GM12878 (cell line): ENCODE data around the gene PIGN. TPM values are rescaled to one million over a fixed set of nuclear protein-coding genes. Genes with fewer than 3 reads are reported as not detected.

Experiments used
- ATAC-seq: fragments of 200-7000 bp; cut with Tn5 transposase; 3 replicates; pipeline ENCODE4 v1.9.1; 2020; ENCODE audit warnings: mild to moderate bottlenecking, moderate library complexity
- BruUV-seq: library from RNA; stranded (reverse); fragments of 400-500 nt; replicated peaks from 2 replicates; lab custom pipeline; 2021; lab: Mats Ljungman, UMichigan
- CTCF ChIA-PET: fragments of 300-600 bp; sonication (Branson Sonifier 250); formaldehyde crosslinking; extraction: SDS; loops from one replicate; lab custom pipeline; 2021; ENCODE audit warnings: inconsistent platforms; lab: Yijun Ruan, JAX
- POLR2A ChIA-PET: fragments of 350-600 bp; formaldehyde crosslinking; extraction: SDS; loops from one replicate; lab custom pipeline; 2021; ENCODE audit warnings: inconsistent platforms; lab: Charles Lee
- RAD21 ChIA-PET: fragments of 300-600 bp; sonication (Branson Sonifier 250); formaldehyde crosslinking; loops from one replicate; lab custom pipeline; 2023; ENCODE audit warnings: antibody characterized with exemption; ENCODE audit not compliant: unreplicated experiment; lab: Charles Lee
- SMC1A ChIA-PET: fragments of 300-600 bp; sonication (Branson Sonifier 250); formaldehyde crosslinking; loops from one replicate; lab custom pipeline; 2023; ENCODE audit not compliant: unreplicated experiment, uncharacterized antibody; lab: Charles Lee
- DNase-seq: peaks from one replicate; pipeline ENCODE4 v3.0.0-alpha.2; 2011; ENCODE audit warnings: low read depth, low spot score
- FAIRE-seq: peaks from 3 replicates; lab custom pipeline; 2011; peaks lifted over from hg19 to GRCh38; lab: Jason Lieb, UNC
- H2AFZ ChIP-seq: 2 replicates; pipeline ENCODE4 v1.6.0; 2011; ENCODE audit warnings: low read depth, low read length, control low read depth; ENCODE audit not compliant: control insufficient read depth
- H3K27ac ChIP-seq: 2 replicates; pipeline ENCODE4 v1.5.1; 2011; ENCODE audit warnings: control low read depth; ENCODE audit not compliant: control insufficient read depth, insufficient read depth
- H3K27me3 ChIP-seq, 2 experiments: replicated peaks in 1 of 2; 2 replicates each; pipeline versions ENCODE4 v1.6.0 to v1.6.1; 2011; ENCODE audit warnings: low read length in 1 of 2; ENCODE audit not compliant: control insufficient read depth in 2 of 2, insufficient read depth in 2 of 2
- H3K36me3 ChIP-seq, 2 experiments: 2 replicates each; pipeline ENCODE4 v1.5.1; 2011; ENCODE audit warnings: low read length in 1 of 2; ENCODE audit not compliant: control insufficient read depth in 2 of 2, insufficient read depth in 2 of 2
- H3K4me1 ChIP-seq: 2 replicates; pipeline ENCODE4 v1.6.1; 2011; ENCODE audit warnings: mild to moderate bottlenecking, low read length, moderate library complexity, mixed read lengths; ENCODE audit not compliant: control insufficient read depth, insufficient read depth
- H3K4me2 ChIP-seq: 2 replicates; pipeline ENCODE4 v1.6.0; 2011; ENCODE audit warnings: control low read depth; ENCODE audit not compliant: control insufficient read depth, insufficient read depth
- H3K4me3 ChIP-seq: fragments of 200-600 bp; sonication (generic); 2 replicates; pipeline ENCODE4 v1.5.1; 2016
- H3K79me2 ChIP-seq: 2 replicates; pipeline ENCODE4 v1.6.0; 2011; ENCODE audit warnings: low read length; ENCODE audit not compliant: control insufficient read depth, insufficient read depth
- H3K9ac ChIP-seq: 2 replicates; pipeline ENCODE4 v1.8.0; 2011; ENCODE audit warnings: low read length, control low read depth, mixed read lengths; ENCODE audit not compliant: control insufficient read depth, insufficient read depth
- H3K9me3 ChIP-seq: replicated peaks from 3 replicates; pipeline ENCODE4 v1.5.1; 2011; ENCODE audit warnings: mild to moderate bottlenecking, low read length; ENCODE audit not compliant: control insufficient read depth, insufficient read depth
- H4K20me1 ChIP-seq: 2 replicates; pipeline ENCODE4 v1.6.0; 2011; ENCODE audit not compliant: control insufficient read depth, insufficient read depth
- BCL11A ChIP-seq: IDR thresholded peaks from 2 replicates; pipeline ENCODE4 v1.6.1; 2011; ENCODE audit warnings: low read depth, low read length
- CEBPB ChIP-seq, 2 experiments: fragments of 150-350 bp in 1 of 2; IDR thresholded peaks; 2 replicates each; pipeline ENCODE4 v1.6.1; 2012 to 2014; ENCODE audit warnings: low read depth in 2 of 2, low read length in 2 of 2, borderline replicate concordance in 1 of 2, inconsistent platforms in 1 of 2
- IKZF1 ChIP-seq: fragments of 450-650 bp; conservative IDR thresholded peaks from 2 replicates; pipeline ENCODE4 v1.6.1; 2017; ENCODE audit warnings: antibody characterized with exemption, mild to moderate bottlenecking
- MEF2B ChIP-seq: fragments of 450-650 bp; IDR thresholded peaks from 2 replicates; pipeline ENCODE4 v1.6.1; 2018; ENCODE audit warnings: mild to moderate bottlenecking, moderate library complexity; ENCODE audit not compliant: partially characterized antibody, poor library complexity, severe bottlenecking
- MXI1 ChIP-seq: fragments of 150-350 bp; IDR thresholded peaks from 2 replicates; pipeline ENCODE4 v1.6.1; 2011; ENCODE audit warnings: low read depth, mild to moderate bottlenecking, inconsistent platforms, low read length, improper control_type of control experiment
- PML ChIP-seq: IDR thresholded peaks from 2 replicates; pipeline ENCODE4 v1.6.1; 2012; ENCODE audit warnings: low read length, inconsistent platforms
- RUNX3 ChIP-seq: IDR thresholded peaks from 2 replicates; pipeline ENCODE4 v1.6.1; 2012; ENCODE audit warnings: low read length, inconsistent platforms
- TCF12 ChIP-seq: IDR thresholded peaks from 2 replicates; pipeline ENCODE4 v1.6.1; 2011; ENCODE audit warnings: low read depth, mild to moderate bottlenecking, low read length
- ZNF217 ChIP-seq: fragments of 450-650 bp; IDR thresholded peaks from 2 replicates; pipeline ENCODE4 v1.6.1; 2017; ENCODE audit warnings: antibody characterized with exemption, mild to moderate bottlenecking
- ZNF622 ChIP-seq: fragments of 450-650 bp; IDR thresholded peaks from 2 replicates; pipeline ENCODE4 v1.6.1; 2017; ENCODE audit warnings: mild to moderate bottlenecking, inconsistent platforms
- WGBS: methylation state at CpG from one replicate; pipeline ENCODE4 v1.1.6; 2016; ENCODE audit warnings: low lambda C conversion rate; ENCODE audit not compliant: insufficient replicate concordance, insufficient coverage; ENCODE audit errors: missing lambda C conversion rate; 5-methylcytosine and 5-hydroxymethylcytosine counted together
- in situ Hi-C: fragments of 300-500 bp; cut with MboI; formaldehyde crosslinking; loops from 9 replicates; pipeline ENCODE4 v1.14.3; 2018; ENCODE audit warnings: mixed read lengths
- intact Hi-C: fragments of 100-400 bp; cut with micrococcal nuclease; formaldehyde crosslinking; loops from one replicate; pipeline ENCODE4 v1.14.2; 2022; ENCODE audit not compliant: unreplicated experiment
- polyA plus RNA-seq, 11 experiments: library from polyadenylated mRNA; depleted of rRNA in 4 of 11; unstranded in 6 of 11; stranded (reverse) in 5 of 11; fragments of >200 nt; fragmentation: Nextera tagmentation in 4 of 11; fragmentation: Illumina TruSeq in 1 of 11; extraction: Ambion mirVana in 4 of 11; extraction: Trizol in 1 of 11; gene quantifications; 1 replicate in 1 of 11; 2 replicates in 10 of 11; pipeline versions ENCODE4 v1.2.1 to v1.2.3, GENCODE V29; 2011 to 2016; ENCODE audit warnings: inconsistent platforms in 2 of 11, missing spikeins in 2 of 11, low read depth in 1 of 11
- total RNA-seq, 4 experiments: library from RNA; depleted of rRNA in 3 of 4; stranded (reverse); fragments of >200 nt in 3 of 4; fragmentation: Illumina TruSeq in 1 of 4; extraction: Trizol in 1 of 4; gene quantifications; 2 replicates each; pipeline versions ENCODE4 v1.2.1 to v1.2.3, GENCODE V29; 2013 to 2021

The PIGN gene
- total and polyA plus RNA-seq, 10 of the 15 experiments (the other 5 are each of a cell fraction or from before 2014, with no cell fraction given), result 6.9 to 25.4 (median 18.7) TPM

DNA sequence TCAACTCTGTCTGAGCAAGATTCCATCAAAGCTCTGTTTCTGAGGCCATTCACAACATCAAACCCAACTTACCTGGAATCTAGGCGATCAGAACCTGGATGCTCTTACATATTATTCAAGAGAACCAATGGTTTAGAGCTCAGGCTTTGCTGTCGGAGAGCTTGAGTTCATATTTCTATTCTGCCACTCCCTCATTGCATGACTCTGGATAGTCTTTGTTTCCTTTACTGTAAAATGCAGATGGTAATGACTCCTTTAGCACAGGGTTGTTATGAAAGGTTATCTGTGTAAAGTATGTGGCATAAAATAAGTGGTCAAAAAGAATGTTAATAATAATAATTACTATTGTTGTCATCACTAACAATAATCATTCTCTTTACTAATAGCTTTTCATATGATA lies 12.8 kb upstream of the PIGN start:
- Histone ChIP-seq H3K27ac (no peak overlapping the region), H3K27me3 (no peaks in the 10 kb centered on the region), H4K20me1 (no peaks in the 10 kb centered on the region; the same call in 1 of the 2 replicates), H3K4me3 (no peak overlapping the region), H2AFZ (no peak overlapping the region), H3K79me2 (peaks cover 65% of the 10 kb centered on the region), H3K4me2 (no peak overlapping the region), H3K9ac (no peak overlapping the region), H3K9me3 (peaks cover 1% of the 10 kb centered on the region; the same call in 2 of the 3 replicates), H3K4me1 (no peaks in the 10 kb centered on the region), H3K36me3 (no peaks in the 10 kb centered on the region)
- DNase-seq (no peak), ATAC-seq (no peak; the same call in 2 of the 3 replicates), FAIRE-seq (no peak)
- POLR2A ChIA-PET, result interaction anchor here (1.3 kb wide), 2 partner anchors 13 to 30 kb away, joined by 3 to 5 read pairs; partner anchors contain the start of genes PIGN and RELCH
- intact Hi-C loops (no loop called here), in situ Hi-C loops (no loop called here)
- SMC1A ChIA-PET, result interaction anchor here (0.6 to 3.1 kb wide), 13 partner anchors 9 to 1705 kb away, joined by 3 to 20 read pairs (median 3); no protein-coding TSS in a partner anchor
- 100% methylated on average over 2 of the region's 2 CpGs for WGBS
- no TSS peak for BruUV-seq
- TF ChIP-seq BCL11A, result no peak
- TF ChIP-seq IKZF1, result no peak
- TF ChIP-seq TCF12, result no peak
- no peak for TF ChIP-seq MEF2B
- TF ChIP-seq MXI1, result no peak
- TF ChIP-seq CEBPB (IDR thresholded peaks at IDR 0.05; ENCODE audit: borderline replicate concordance in 1 of 2, low read depth in 2 of 2, low read length in 2 of 2), result no peak
- TF ChIP-seq RUNX3, result no peak
- TF ChIP-seq ZNF622, result no peak
- no peak for TF ChIP-seq ZNF217
- TF ChIP-seq PML, result no peak
- RAD21 ChIA-PET, result interaction anchor here (1.8 kb wide), 1 partner anchor 50 kb away, joined by 8 read pairs; no protein-coding TSS in a partner anchor
- CTCF ChIA-PET, result interaction anchor here (1.0 to 4.8 kb wide), 7 partner anchors 8 to 57 kb away, joined by 3 to 46 read pairs (median 4); partner anchors contain the start of genes PIGN and RELCH
